Tibial artery (tissue), 4 donors: Measurements from ENCODE around the gene ACE.
"Not testable (repeated sequence)": the region's sequence is repeated elsewhere in the genome, so short reads cannot be mapped to it uniquely, and the experiment has no call there.

Experiments used
- DNase-seq, 2 donors: peaks; one replicate each; pipeline ENCODE4 v3.0.0-alpha.2; 2019
- H3K27ac ChIP-seq, 2 donors: fragments of 200-600 bp; sonication (generic) in 1 of 2; 1 replicate in 1 of 2; 2 replicates in 1 of 2; pipeline ENCODE4 v1.5.1; 2018 to 2019; ENCODE audit warnings: mild to moderate bottlenecking in 1 of 2
- H3K27me3 ChIP-seq, 2 donors: fragments of 200-600 bp; sonication (generic) in 1 of 2; one replicate each; pipeline versions ENCODE4 v1.5.1 to v1.6.0; 2016 to 2019
- H3K36me3 ChIP-seq, 3 donors: fragments of 200-600 bp; sonication (generic) in 2 of 3; one replicate each; pipeline ENCODE4 v1.5.1; 2016 to 2019; ENCODE audit warnings: mild to moderate bottlenecking in 2 of 3
- H3K4me1 ChIP-seq, 4 donors: fragments of 200-600 bp; sonication (generic) in 2 of 4; 1 replicate in 3 of 4; 2 replicates in 1 of 4; pipeline ENCODE4 v1.5.1; 2016 to 2019
- H3K4me3 ChIP-seq, 2 donors: fragments of 200-600 bp; sonication (generic) in 1 of 2; 1 replicate in 1 of 2; 2 replicates in 1 of 2; pipeline ENCODE4 v1.5.1; 2018 to 2019; ENCODE audit warnings: mild to moderate bottlenecking in 2 of 2
- H3K9me3 ChIP-seq, 3 donors: fragments of 200-600 bp; sonication (generic) in 1 of 3; one replicate each; pipeline ENCODE4 v1.5.1; 2016 to 2019
- CTCF ChIP-seq, 2 experiments: fragments of 200-600 bp in 1 of 2; fragments of 450-650 bp in 1 of 2; IDR thresholded peaks; one replicate each; pipeline ENCODE4 v1.5.1; 2017 to 2019; ENCODE audit warnings: antibody characterized with exemption in 2 of 2, mild to moderate bottlenecking in 1 of 2, moderate library complexity in 1 of 2
- intact Hi-C: fragments of 100-400 bp; cut with DNase I; formaldehyde crosslinking; loops from one replicate; pipeline ENCODE4 v1.15.0; 2023; ENCODE audit warnings: low total_unique reads

The ACE gene

GRCh38 chr17:63450551-63450950 lies 26.3 kb upstream of the ACE start:
- peaks cover 0 to 10% of the 10 kb centered on the region in 2 donors for H3K27me3 ChIP-seq
- intact Hi-C loops = no loop called here
- H3K27ac ChIP-seq = no peak overlapping the region
- no peak for TF ChIP-seq CTCF (IDR thresholded peaks at IDR 0.05)
- H3K4me3 ChIP-seq = no peak overlapping the region
- peaks cover 0 to 32% (median 9%) of the 10 kb centered on the region in 4 donors for H3K4me1 ChIP-seq
- no peaks in the 10 kb centered on the region for H3K36me3 ChIP-seq
- H3K9me3 ChIP-seq = no peaks in the 10 kb centered on the region
- no peak for DNase-seq

- H3K9me3 ChIP-seq = no peaks in the 10 kb centered on the region
- intact Hi-C loops = no loop called here
- no peaks in the 10 kb centered on the region for H3K36me3 ChIP-seq
- peaks cover 0 to 26% (median 8%) of the 10 kb centered on the region in 4 donors for H3K4me1 ChIP-seq
- DNase-seq = no peak
- TF ChIP-seq CTCF (IDR thresholded peaks at IDR 0.05) = no peak
- H3K27me3 ChIP-seq = peaks cover 0 to 10% of the 10 kb centered on the region in 2 donors
- H3K27ac ChIP-seq = no peak overlapping the region
- H3K4me3 ChIP-seq = no peak overlapping the region
Measured at GRCh38 chr17:63451150-63451549, 25.7 kb upstream of the ACE start.

GRCh38 chr17:63452046-63452961 lies 24.6 kb upstream of the ACE start:
- H3K9me3 ChIP-seq = no peaks in the 10 kb centered on the region
- intact Hi-C loops = no loop called here
- peaks cover 0 to 10% of the 10 kb centered on the region in 2 donors for H3K27me3 ChIP-seq
- H3K4me3 ChIP-seq = no peak overlapping the region
- TF ChIP-seq CTCF (IDR thresholded peaks at IDR 0.05) = no peak
- no peak for DNase-seq
- H3K4me1 ChIP-seq = peaks cover 0 to 14% (median under 1%) of the 10 kb centered on the region in 4 donors
- no peaks in the 10 kb centered on the region for H3K36me3 ChIP-seq
- no peak overlapping the region for H3K27ac ChIP-seq

- H3K36me3 ChIP-seq = no peaks in the 10 kb centered on the region
- no peak overlapping the region for H3K4me3 ChIP-seq
- H3K27ac ChIP-seq = no peak overlapping the region
- H3K27me3 ChIP-seq = peaks cover 0 to 15% of the 10 kb centered on the region in 2 donors
- no peaks in the 10 kb centered on the region for H3K9me3 ChIP-seq
- intact Hi-C loops = no loop called here
- no peak for DNase-seq
- peaks cover 0 to 7% (median 0%) of the 10 kb centered on the region in 4 donors for H3K4me1 ChIP-seq
- no peak for TF ChIP-seq CTCF (IDR thresholded peaks at IDR 0.05)
Measured at GRCh38 chr17:63452962-63453551, 23.8 kb upstream of the ACE start.

- DNase-seq, H3K4me1 ChIP-seq, H3K36me3 ChIP-seq, intact Hi-C loops, H3K27ac ChIP-seq, H3K9me3 ChIP-seq, H3K4me3 ChIP-seq: not testable (repeated sequence)
- H3K27me3 ChIP-seq = peaks cover 0 to 18% of the 10 kb centered on the region in 2 donors
Measured at GRCh38 chr17:63454357-63454756, 22.5 kb upstream of the ACE start.

- DNase-seq = no peak
- Histone ChIP-seq H3K9me3 (no peaks in the 10 kb centered on the region), H3K36me3 (no peaks in the 10 kb centered on the region), H3K27ac (no peak overlapping the region), H3K4me1 (peaks cover 0 to 7% (median 0%) of the 10 kb centered on the region in 4 donors), H3K4me3 (no peak overlapping the region), H3K27me3 (peaks cover 0 to 18% of the 10 kb centered on the region in 2 donors)
- TF ChIP-seq CTCF (IDR thresholded peaks at IDR 0.05) = no peak
- intact Hi-C loops = no loop called here
Measured at GRCh38 chr17:63454915-63455314, 21.9 kb upstream of the ACE start.
